ENCODE data around the gene JARID2.

- no peak for TF ChIP-seq CTCF (IDR thresholded peaks at IDR 0.05; ENCODE audit: control extremely low read depth in 1 of 3, insufficient read depth in 1 of 3, low read depth in 1 of 3, low read length in 3 of 3)
- no peak for TF ChIP-seq CREB1 (IDR thresholded peaks at IDR 0.05)
- TF ChIP-seq POLR2A (IDR thresholded peaks at IDR 0.05; ENCODE audit: control extremely low read depth in 1 of 2, low read depth in 2 of 2, low read length in 2 of 2), result no peak
- TF ChIP-seq TAF1 (IDR thresholded peaks at IDR 0.05; ENCODE audit: low read depth, low read length), result no peak
- TF ChIP-seq POU5F1 (IDR thresholded peaks at IDR 0.05; ENCODE audit: low read depth, low read length), result no peak
- TF ChIP-seq SP1 (IDR thresholded peaks at IDR 0.05; ENCODE audit: low read depth, low read length), result no peak
These were observed 315.8 kb downstream of the JARID2 start for GRCh38 chr6:15561447-15562199.
